ENCODE data around the gene DENND4B.
"Not testable (repeated sequence)": the region's sequence is repeated elsewhere in the genome, so short reads cannot be mapped to it uniquely, and the experiment has no call there.

- TF ChIP-seq EZH2phosphoT487 (IDR thresholded peaks at IDR 0.05; ENCODE audit: borderline replicate concordance, low read depth); YY1 (IDR thresholded peaks at IDR 0.05; ENCODE audit: low read depth); JUND (IDR thresholded peaks at IDR 0.05); TAF1 (IDR thresholded peaks at IDR 0.05; ENCODE audit: borderline replicate concordance, low read depth, low read length); PBX3 (IDR thresholded peaks at IDR 0.05): not testable (repeated sequence)
These were observed 55.5 kb downstream of the DENND4B start for GRCh38 chr1:153891042-153891441.

Measured in SK-N-SH (cell line).